Fibroblast of skin of back (primary cell): Measurements from ENCODE around the gene AGRP.
"Not testable (repeated sequence)": the region's sequence is repeated elsewhere in the genome, so short reads cannot be mapped to it uniquely, and the experiment has no call there.

ENCODE experiments used
- DNase-seq: peaks from one replicate; pipeline ENCODE4 v3.0.0-alpha.2; 2013

Gene AGRP

GRCh38 chr16:67504031-67505021 is 21.0 kb upstream of the AGRP start:
- peak; percentile 28 for DNase-seq

GRCh38 chr16:67499106-67499505 is 15.8 kb upstream of the AGRP start:
- DNase-seq, result no peak

- no peak for DNase-seq
Measured at GRCh38 chr16:67490335-67491096, 7.2 kb upstream of the AGRP start.

DNA sequence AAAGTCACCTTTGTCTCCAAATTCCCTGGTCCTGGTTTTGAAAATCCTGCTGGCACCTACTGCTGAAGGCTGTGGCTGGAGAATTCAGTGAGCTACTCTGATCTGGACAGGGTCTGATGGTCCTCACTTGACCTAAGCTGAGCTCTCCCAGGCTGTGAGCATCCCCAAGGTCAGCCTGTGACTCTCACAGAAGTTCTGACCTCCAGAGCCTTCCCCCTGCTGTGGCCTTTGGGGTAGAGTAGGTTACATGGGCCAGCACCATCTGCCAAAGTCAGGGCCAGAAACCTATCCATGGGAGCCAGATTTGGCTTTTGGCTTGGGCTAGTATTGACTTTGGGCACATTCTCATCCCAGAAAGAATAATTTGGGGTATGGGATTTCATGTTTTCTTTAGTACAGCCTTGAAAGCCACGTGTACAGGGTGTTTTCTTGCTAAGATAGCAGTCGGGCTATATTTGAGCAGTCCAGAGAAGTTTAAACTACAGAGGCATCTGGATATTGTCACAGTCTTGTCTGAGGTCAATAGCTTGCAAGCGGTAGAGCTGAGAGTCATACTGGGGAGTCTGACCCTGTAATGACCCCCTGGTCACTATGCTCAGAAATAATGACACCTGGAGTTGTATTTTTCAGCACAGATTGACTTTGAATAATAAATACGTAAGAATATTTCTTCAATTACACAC is 6.2 kb upstream of the AGRP start:
- no peak for DNase-seq

- not testable (repeated sequence) for DNase-seq
Measured at GRCh38 chr16:67487561-67487960, 4.2 kb upstream of the AGRP start.

GRCh38 chr16:67486805-67487204 is 3.5 kb upstream of the AGRP start:
- no peak for DNase-seq

GRCh38 chr16:67483731-67484525 is 581 bp upstream of the AGRP start:
- no peak for DNase-seq

- DNase-seq, result no peak
Measured at GRCh38 chr16:67482233-67482924, 968 bp downstream of the AGRP start.

GRCh38 chr16:67481561-67482232 is 1.6 kb downstream of the AGRP start:
- peak; percentile 23 for DNase-seq

GRCh38 chr16:67480833-67481560 is 2.4 kb downstream of the AGRP start, which contains the start of gene ATP6V0D1:
ATP6V0D1 (minus strand) TSS chr16:67481157; CDS start chr16:67481086, 71 bp downstream.
- peak; percentile 96 for DNase-seq

DNA sequence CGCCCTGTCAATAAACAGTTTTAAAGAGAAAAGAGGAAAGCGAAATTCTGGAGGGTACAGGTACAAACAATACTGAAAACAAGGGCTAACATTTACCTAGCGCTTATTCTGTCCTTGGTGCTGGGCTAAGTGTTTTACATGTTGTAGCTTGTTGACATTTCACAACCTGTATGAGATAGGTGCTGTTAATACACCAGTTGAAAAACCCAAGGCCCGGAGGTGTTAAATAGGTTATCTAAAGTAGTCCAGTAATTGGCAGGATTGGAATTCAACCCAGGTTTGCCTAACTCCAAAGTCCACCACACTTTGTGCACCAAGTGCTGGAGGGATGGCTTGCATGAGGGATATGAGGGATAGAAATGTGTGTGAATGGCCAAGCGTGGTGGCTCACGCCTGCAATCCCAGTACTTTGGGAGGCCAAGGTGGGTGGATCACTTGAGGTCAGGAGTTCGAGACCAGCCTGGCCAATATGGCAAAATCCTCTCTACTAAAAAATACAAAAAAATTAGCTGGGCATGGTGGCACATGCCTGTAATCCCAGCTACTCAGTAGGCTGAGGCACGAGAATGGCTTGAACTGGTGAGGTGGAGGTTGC is 5.3 kb downstream of the AGRP start:
- DNase-seq, result no peak

DNA sequence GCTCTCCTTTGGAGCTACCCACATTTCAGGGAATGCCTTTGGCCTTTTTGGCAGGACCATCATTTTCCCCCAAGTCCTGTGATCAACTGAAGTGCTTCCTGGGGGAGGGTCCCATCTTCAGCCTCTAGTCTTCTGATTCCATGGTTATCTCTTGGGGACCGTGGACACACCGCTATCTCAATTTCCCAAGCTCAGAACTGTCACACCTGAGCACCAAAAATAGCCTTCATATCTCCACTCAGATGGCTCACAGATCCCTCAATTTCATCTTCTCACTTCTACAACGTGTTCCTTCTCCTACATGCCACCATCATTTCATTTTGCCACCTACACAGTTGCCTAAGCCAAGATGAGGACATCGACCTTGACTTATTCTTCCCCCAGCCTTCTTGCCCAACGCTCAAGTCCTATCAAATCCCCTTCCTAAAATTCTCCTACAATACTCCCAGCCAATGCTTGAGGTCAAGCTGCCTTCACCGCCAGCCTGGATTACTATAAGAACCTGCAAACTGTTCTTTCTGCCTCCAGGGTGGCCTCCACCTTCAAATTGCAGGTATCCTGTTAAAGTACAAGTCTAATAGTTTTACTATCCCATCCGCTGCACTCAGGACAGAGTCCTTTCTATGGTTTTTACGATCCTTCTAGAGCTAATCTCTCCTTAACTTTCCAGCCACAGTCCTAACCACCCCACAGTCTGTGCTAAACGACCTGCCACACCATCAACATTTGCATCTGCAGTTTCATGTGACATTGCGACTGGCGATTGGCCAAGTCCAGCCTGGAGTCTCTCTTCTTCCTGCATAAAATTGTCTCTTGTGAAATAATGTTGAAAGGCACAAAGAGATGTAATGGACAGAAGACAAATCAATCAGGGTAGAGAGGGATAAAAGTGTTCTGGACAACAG is 8.5 kb downstream of the AGRP start:
- no peak for DNase-seq

DNA sequence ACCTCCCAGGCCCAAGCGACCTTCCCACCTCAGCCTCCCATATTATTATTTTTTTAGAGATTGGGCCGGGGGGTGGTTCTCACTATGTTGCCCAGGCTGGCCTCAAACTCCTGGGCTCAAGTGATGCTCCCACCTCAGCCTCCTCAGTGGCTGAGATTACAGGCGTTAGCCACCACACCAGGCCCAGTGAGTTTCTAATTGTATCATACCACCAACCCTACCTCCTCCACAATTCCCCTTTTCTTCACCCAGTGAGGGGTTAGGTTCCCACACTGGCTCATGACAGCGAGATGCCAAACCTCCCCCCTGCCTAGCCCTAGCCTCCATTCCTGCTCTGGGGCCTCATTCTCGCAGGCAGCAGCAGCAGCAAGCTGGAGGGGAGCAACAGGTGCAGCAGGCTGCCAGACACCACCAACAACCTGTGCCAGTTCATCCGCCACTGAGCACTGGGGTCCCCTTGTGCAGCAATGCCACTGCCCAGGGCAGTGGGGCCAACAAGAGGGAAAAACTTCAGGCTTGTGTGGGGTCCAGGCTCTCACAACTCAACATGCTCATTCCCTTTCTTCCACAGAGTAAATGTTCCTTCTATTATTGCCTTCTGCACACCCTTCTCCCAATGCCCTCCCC is 11.5 kb downstream of the AGRP start:
- DNase-seq, result no peak

GRCh38 chr16:67470359-67470758 is 13.0 kb downstream of the AGRP start:
- no peak for DNase-seq

GRCh38 chr16:67468731-67469130 is 14.6 kb downstream of the AGRP start:
- no peak for DNase-seq

GRCh38 chr16:67466581-67466980 is 16.8 kb downstream of the AGRP start:
- no peak for DNase-seq

- no peak for DNase-seq
Measured at GRCh38 chr16:67464565-67464964, 18.8 kb downstream of the AGRP start.

DNA sequence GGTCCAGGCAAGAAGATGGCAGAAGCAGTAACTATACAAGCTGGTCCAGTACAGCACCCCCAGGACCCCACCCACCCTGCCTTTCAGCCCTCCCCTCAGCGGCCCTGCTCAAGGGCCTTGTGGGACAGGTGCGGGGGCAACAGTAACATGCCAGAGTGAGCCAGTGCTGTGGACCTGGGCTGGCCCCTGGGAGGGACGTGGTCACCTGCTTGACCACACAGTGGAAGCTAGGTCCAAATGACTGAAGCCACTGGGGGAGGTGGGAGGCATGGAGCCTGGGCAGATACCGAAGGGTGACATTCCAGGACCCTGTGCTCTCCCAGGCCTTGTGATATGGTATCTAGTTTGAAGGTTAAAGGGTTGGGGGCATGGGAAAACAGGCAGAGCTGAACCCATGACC is 19.7 kb downstream of the AGRP start:
- DNase-seq, result no peak
